CD14-positive monocyte (primary cell): ENCODE measurements around the gene HS3ST3B1. TPM values are rescaled to one million over a fixed set of nuclear protein-coding genes. Genes with fewer than 3 reads are reported as not detected.
A peak's percentile ranks its signal among the peaks of the same experiment; 100 is the strongest.

Source experiments
- DNase-seq, 3 donors: peaks; one replicate each; pipeline ENCODE4 v3.0.0-alpha.2; 2011 to 2022
- H2AFZ ChIP-seq: 2 replicates; pipeline ENCODE4 v1.6.0; 2012; ENCODE audit warnings: mild to moderate bottlenecking, low read depth, low read length, inconsistent platforms; ENCODE audit not compliant: insufficient read depth, poor library complexity, severe bottlenecking
- H3K27ac ChIP-seq, 2 donors: 1 replicate in 1 of 2; 2 replicates in 1 of 2; pipeline ENCODE4 v1.5.1; 2012 to 2013; ENCODE audit warnings: low read length in 2 of 2, control low read depth in 1 of 2, inconsistent platforms in 1 of 2, low read depth in 1 of 2, mild to moderate bottlenecking in 1 of 2
- H3K27me3 ChIP-seq, 2 donors: one replicate each; pipeline versions ENCODE4 v1.6.0 to v1.6.1; 2011 to 2013; ENCODE audit warnings: low read length in 2 of 2; ENCODE audit not compliant: control insufficient read depth in 2 of 2, insufficient read depth in 2 of 2
- H3K36me3 ChIP-seq, 2 donors: replicated peaks in 1 of 2; 1 replicate in 1 of 2; 2 replicates in 1 of 2; pipeline versions ENCODE4 v1.5.1 to v1.6.1; 2012 to 2013; ENCODE audit warnings: low read length in 2 of 2, control low read depth in 1 of 2, inconsistent platforms in 1 of 2, mild to moderate bottlenecking in 1 of 2; ENCODE audit not compliant: insufficient read depth in 2 of 2, control insufficient read depth in 1 of 2
- H3K4me1 ChIP-seq, 2 donors: 1 replicate in 1 of 2; 2 replicates in 1 of 2; pipeline versions ENCODE4 v1.5.1 to v1.6.1; 2012 to 2013; ENCODE audit warnings: low read length in 2 of 2, control low read depth in 1 of 2, inconsistent platforms in 1 of 2, mild to moderate bottlenecking in 1 of 2, moderate library complexity in 1 of 2; ENCODE audit not compliant: insufficient read depth in 2 of 2, control insufficient read depth in 1 of 2
- H3K4me2 ChIP-seq: replicated peaks from 2 replicates; pipeline ENCODE3; 2012; ENCODE audit warnings: low read length, moderate library complexity, mild to moderate bottlenecking; ENCODE audit not compliant: poor library complexity, severe bottlenecking; ENCODE audit errors: extremely low read depth
- H3K4me3 ChIP-seq, 3 experiments: fragments of 200-600 bp in 1 of 3; sonication (generic) in 1 of 3; replicated peaks in 1 of 3; 1 replicate in 2 of 3; 2 replicates in 1 of 3; pipeline ENCODE4 v1.5.1; 2011 to 2013; ENCODE audit warnings: low read length in 3 of 3, mild to moderate bottlenecking in 3 of 3, control low read depth in 2 of 3, low read depth in 2 of 3, inconsistent platforms in 1 of 3, moderate library complexity in 1 of 3
- H3K79me2 ChIP-seq: 2 replicates; pipeline ENCODE4 v1.6.0; 2012; ENCODE audit warnings: mild to moderate bottlenecking, control low read depth, inconsistent platforms, low read length, moderate library complexity; ENCODE audit not compliant: insufficient read depth
- H3K9ac ChIP-seq: 2 replicates; pipeline ENCODE4 v1.6.0; 2017; ENCODE audit warnings: low read length, mild to moderate bottlenecking; ENCODE audit not compliant: insufficient read depth, poor library complexity, severe bottlenecking
- H3K9me3 ChIP-seq, 2 donors: replicated peaks in 1 of 2; 1 replicate in 1 of 2; 2 replicates in 1 of 2; pipeline versions ENCODE4 v1.5.1 to v1.6.1; 2012 to 2013; ENCODE audit warnings: low read length in 2 of 2, control low read depth in 1 of 2; ENCODE audit not compliant: control insufficient read depth in 1 of 2, insufficient read depth in 1 of 2
- H4K20me1 ChIP-seq: 2 replicates; pipeline ENCODE4 v1.6.0; 2012; ENCODE audit warnings: mild to moderate bottlenecking, low read length, control low read depth, moderate library complexity; ENCODE audit not compliant: insufficient read depth
- H3K27ac Mint-ChIP-seq, 7 donors: one replicate each; pipeline ENCODE4 v1.8.0; 2020; ENCODE audit warnings: mild to moderate bottlenecking in 7 of 7, mixed read lengths in 7 of 7, moderate library complexity in 6 of 7, inconsistent platforms in 2 of 7
- H3K27me3 Mint-ChIP-seq, 3 donors: one replicate each; pipeline ENCODE4 v1.8.0; 2021 to 2022; ENCODE audit warnings: low read depth in 3 of 3, mild to moderate bottlenecking in 3 of 3, mixed read lengths in 3 of 3, moderate library complexity in 3 of 3, inconsistent platforms in 1 of 3
- H3K36me3 Mint-ChIP-seq, 2 donors: one replicate each; pipeline ENCODE4 v1.8.0; 2020; ENCODE audit warnings: mixed read lengths in 2 of 2, inconsistent platforms in 1 of 2, mild to moderate bottlenecking in 1 of 2
- H3K4me1 Mint-ChIP-seq: one replicate; pipeline ENCODE4 v1.8.0; 2020; ENCODE audit warnings: mild to moderate bottlenecking, mixed read lengths
- H3K4me3 Mint-ChIP-seq, 2 donors: one replicate each; pipeline ENCODE4 v1.8.0; 2020; ENCODE audit warnings: mild to moderate bottlenecking in 2 of 2, mixed read lengths in 2 of 2, moderate library complexity in 1 of 2
- H3K9me3 Mint-ChIP-seq, 7 donors: one replicate each; pipeline ENCODE4 v1.8.0; 2020 to 2022; ENCODE audit warnings: mixed read lengths in 7 of 7, mild to moderate bottlenecking in 6 of 7, moderate library complexity in 6 of 7, inconsistent platforms in 2 of 7
- WGBS: methylation state at CpG from one replicate; pipeline ENCODE4 v1.1.5; 2013; ENCODE audit warnings: missing lambda C conversion rate; ENCODE audit not compliant: insufficient coverage; 5-methylcytosine and 5-hydroxymethylcytosine counted together
- intact Hi-C, 2 donors: fragments of 100-400 bp; cut with micrococcal nuclease; formaldehyde crosslinking; loops; one replicate each; pipeline versions ENCODE4 v1.15.0 to v1.15.1; 2023
- polyA plus RNA-seq, 3 donors: library from polyadenylated mRNA; depleted of rRNA in 1 of 3; unstranded in 2 of 3; stranded (reverse) in 1 of 3; fragments of 300-500 nt in 2 of 3; fragments of >200 nt in 1 of 3; fragmentation: Illumina TruSeq in 2 of 3; gene quantifications; 1 replicate in 2 of 3; 2 replicates in 1 of 3; pipeline ENCODE4 v1.2.3, GENCODE V29; 2012 to 2021
- TF ChIP-seq, protein P1 (sequence below): fragments of 200-600 bp; IDR thresholded peaks from one replicate; pipeline ENCODE4 v1.8.0; 2022; ENCODE audit warnings: antibody characterized with exemption, mild to moderate bottlenecking

The HS3ST3B1 gene
- polyA plus RNA-seq, 3 donors, result 0.09 to 0.73 (median 0.32) TPM

DNA sequence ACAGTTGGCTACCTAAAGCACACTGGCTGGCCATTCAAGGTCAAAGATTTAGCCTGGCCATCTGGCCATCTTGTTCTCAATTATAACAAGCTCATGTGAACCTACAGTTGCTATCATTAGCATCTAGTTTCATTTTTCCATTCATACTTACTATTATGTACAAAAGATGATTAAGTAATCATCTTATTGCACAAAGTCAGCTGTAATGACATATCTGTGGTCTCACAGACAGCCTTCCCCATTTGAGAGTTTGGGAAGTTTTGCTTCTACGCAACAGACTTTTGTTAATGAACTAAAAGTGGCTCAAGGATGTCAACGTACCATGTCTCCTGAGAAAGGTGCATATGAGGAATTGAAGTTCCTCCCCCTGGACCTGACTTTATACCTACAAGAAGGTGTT, 51.3 kb downstream of the HS3ST3B1 start:
- H3K4me1 ChIP-seq, result peaks cover 25% of the 10 kb centered on the region in 2 donors
- intact Hi-C loops, result loop anchor here in 1 of 2 donors (2.0 to 10.0 kb wide), 3 partner anchors 43 to 420 kb away; no protein-coding TSS in a partner anchor
- H3K4me3 ChIP-seq, result peak overlapping the region in 1 of 3 experiments; percentile 46
- H3K9me3 Mint-ChIP-seq, result peaks cover 0 to 7% (median 0%) of the 10 kb centered on the region in 7 donors
- no peaks in the 10 kb centered on the region for H4K20me1 ChIP-seq
- H3K27me3 ChIP-seq, result no peaks in the 10 kb centered on the region
- H3K27ac ChIP-seq, result peak overlapping the region in 1 of 2 donors; percentile 94
- no peaks in the 10 kb centered on the region for H3K9me3 ChIP-seq
- H3K9ac ChIP-seq, result peak overlapping the region; percentile 5
- WGBS, result no CpG with 5 or more reads among the region's 2 CpGs
- no peak overlapping the region for H2AFZ ChIP-seq
- peaks cover 9 to 11% of the 10 kb centered on the region in 2 donors for H3K36me3 Mint-ChIP-seq
- H3K4me1 Mint-ChIP-seq, result peaks cover 22% of the 10 kb centered on the region
- no peaks in the 10 kb centered on the region for H3K79me2 ChIP-seq
- peaks cover 0 to 4% (median 0%) of the 10 kb centered on the region in 3 donors for H3K27me3 Mint-ChIP-seq
- no peaks in the 10 kb centered on the region for H3K36me3 ChIP-seq
- TF ChIP-seq, protein P1, sequence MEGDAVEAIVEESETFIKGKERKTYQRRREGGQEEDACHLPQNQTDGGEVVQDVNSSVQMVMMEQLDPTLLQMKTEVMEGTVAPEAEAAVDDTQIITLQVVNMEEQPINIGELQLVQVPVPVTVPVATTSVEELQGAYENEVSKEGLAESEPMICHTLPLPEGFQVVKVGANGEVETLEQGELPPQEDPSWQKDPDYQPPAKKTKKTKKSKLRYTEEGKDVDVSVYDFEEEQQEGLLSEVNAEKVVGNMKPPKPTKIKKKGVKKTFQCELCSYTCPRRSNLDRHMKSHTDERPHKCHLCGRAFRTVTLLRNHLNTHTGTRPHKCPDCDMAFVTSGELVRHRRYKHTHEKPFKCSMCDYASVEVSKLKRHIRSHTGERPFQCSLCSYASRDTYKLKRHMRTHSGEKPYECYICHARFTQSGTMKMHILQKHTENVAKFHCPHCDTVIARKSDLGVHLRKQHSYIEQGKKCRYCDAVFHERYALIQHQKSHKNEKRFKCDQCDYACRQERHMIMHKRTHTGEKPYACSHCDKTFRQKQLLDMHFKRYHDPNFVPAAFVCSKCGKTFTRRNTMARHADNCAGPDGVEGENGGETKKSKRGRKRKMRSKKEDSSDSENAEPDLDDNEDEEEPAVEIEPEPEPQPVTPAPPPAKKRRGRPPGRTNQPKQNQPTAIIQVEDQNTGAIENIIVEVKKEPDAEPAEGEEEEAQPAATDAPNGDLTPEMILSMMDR, result no peak
- H3K4me2 ChIP-seq, result peak overlapping the region; percentile 40
- peak overlapping the region in 5 of 7 donors; percentile 97 to 100 (median 99) for H3K27ac Mint-ChIP-seq
- peak overlapping the region; percentile 66 to 85 for H3K4me3 Mint-ChIP-seq
- peak; percentile 84 to 94 (median 92) for DNase-seq

DNA sequence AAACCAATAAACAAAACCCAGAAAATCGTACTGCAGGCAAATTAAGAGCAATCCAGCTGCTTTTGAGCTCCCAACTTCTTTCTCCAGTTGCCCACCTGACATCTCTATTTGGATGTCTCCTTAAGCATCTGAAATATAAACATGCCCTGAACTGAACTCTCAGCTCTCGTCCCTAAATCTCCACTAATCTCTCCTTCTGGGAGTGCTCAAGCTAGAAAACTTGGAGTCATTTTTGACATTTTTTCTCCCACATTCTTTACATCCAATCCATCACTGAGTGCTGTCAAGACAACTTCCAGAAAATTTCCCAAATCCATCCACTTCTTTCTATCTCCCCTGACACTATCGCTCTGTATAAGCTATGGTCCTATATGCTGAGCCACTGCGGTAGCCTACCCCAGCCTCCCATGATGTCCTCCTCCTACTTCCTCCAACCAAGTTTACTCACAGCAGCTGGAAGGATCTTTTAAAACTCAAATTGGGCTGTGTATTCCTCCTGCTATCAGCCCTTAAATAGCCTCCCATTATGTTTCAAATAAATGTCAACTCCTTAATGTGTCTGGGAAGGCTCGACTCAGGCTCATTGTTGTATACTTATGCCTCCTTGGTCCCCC, 53.1 kb downstream of the HS3ST3B1 start:
- H3K27me3 Mint-ChIP-seq, result peaks cover 0 to 4% (median 0%) of the 10 kb centered on the region in 3 donors
- H3K4me3 Mint-ChIP-seq, result no peak overlapping the region
- no peaks in the 10 kb centered on the region for H3K36me3 ChIP-seq
- H4K20me1 ChIP-seq, result no peaks in the 10 kb centered on the region
- no peak overlapping the region for H3K27ac ChIP-seq
- H3K9ac ChIP-seq, result no peak overlapping the region
- no peak overlapping the region for H3K4me2 ChIP-seq
- DNase-seq, result no peak
- H3K9me3 Mint-ChIP-seq, result peaks cover 0 to 7% (median 0%) of the 10 kb centered on the region in 7 donors
- no peak overlapping the region for H2AFZ ChIP-seq
- peaks cover 26% of the 10 kb centered on the region for H3K4me1 Mint-ChIP-seq
- no peak overlapping the region for H3K4me3 ChIP-seq
- intact Hi-C loops, result loop anchor here in 1 of 2 donors (2.0 to 10.0 kb wide), 3 partner anchors 45 to 422 kb away; no protein-coding TSS in a partner anchor
- no peak overlapping the region for H3K27ac Mint-ChIP-seq
- no peaks in the 10 kb centered on the region for H3K27me3 ChIP-seq
- TF ChIP-seq, protein P1, result no peak
- 90% methylated on average over 5 of the region's 5 CpGs for WGBS
- H3K79me2 ChIP-seq, result no peaks in the 10 kb centered on the region
- no peaks in the 10 kb centered on the region for H3K9me3 ChIP-seq
- peaks cover 30 to 31% of the 10 kb centered on the region in 2 donors for H3K4me1 ChIP-seq
- H3K36me3 Mint-ChIP-seq, result peaks cover under 1 to 6% of the 10 kb centered on the region in 2 donors
